ENCODE measurements around the gene POLRMT.
"Not testable (repeated sequence)": the region's sequence is repeated elsewhere in the genome, so short reads cannot be mapped to it uniquely, and the experiment has no call there.

The POLRMT gene

GRCh38 chr19:624433-625109 is 8.8 kb downstream of the POLRMT start:
- no peak for DNase-seq

- no peak for DNase-seq
These were observed 9.4 kb downstream of the POLRMT start for GRCh38 chr19:623974-624373.

- DNase-seq: no peak
These were observed 10.0 kb downstream of the POLRMT start for GRCh38 chr19:623175-623916.

GRCh38 chr19:622666-623065 is 10.7 kb downstream of the POLRMT start:
- no peak for DNase-seq

GRCh38 chr19:621819-622218 is 11.5 kb downstream of the POLRMT start:
- DNase-seq: no peak

- DNase-seq: not testable (repeated sequence)
These were observed 12.1 kb downstream of the POLRMT start for GRCh38 chr19:621191-621590.

- DNase-seq: no peak
These were observed 13.0 kb downstream of the POLRMT start for GRCh38 chr19:620166-620862.

GRCh38 chr19:619286-620002 is 13.9 kb downstream of the POLRMT start:
- no peak for DNase-seq

- no peak for DNase-seq
These were observed 14.6 kb downstream of the POLRMT start for GRCh38 chr19:618674-619285.

GRCh38 chr19:618247-618619 is 15.1 kb downstream of the POLRMT start:
- no peak for DNase-seq

- no peak for DNase-seq
These were observed 15.6 kb downstream of the POLRMT start for GRCh38 chr19:617551-618246.

GRCh38 chr19:616747-617526 is 16.4 kb downstream of the POLRMT start:
- DNase-seq: no peak

GRCh38 chr19:616062-616700 is 17.2 kb downstream of the POLRMT start:
- DNase-seq: no peak

- DNase-seq: no peak
These were observed 17.7 kb downstream of the POLRMT start for GRCh38 chr19:615619-616018.

GRCh38 chr19:613732-614567 is 19.4 kb downstream of the POLRMT start:
- DNase-seq: no peak

GRCh38 chr19:612941-613340 is 20.4 kb downstream of the POLRMT start:
- DNase-seq: no peak

GRCh38 chr19:611481-611868 is 21.9 kb downstream of the POLRMT start:
- no peak for DNase-seq

GRCh38 chr19:610801-611480 is 22.4 kb downstream of the POLRMT start:
- DNase-seq: no peak

- DNase-seq: no peak
These were observed 23.1 kb downstream of the POLRMT start for GRCh38 chr19:610071-610800.
